GM12878 (cell line): Measurements from ENCODE around the gene DXO. TPM values are rescaled to one million over a fixed set of nuclear protein-coding genes. Genes with fewer than 3 reads are reported as not detected.
"Not testable (repeated sequence)": the region's sequence is repeated elsewhere in the genome, so short reads cannot be mapped to it uniquely, and the experiment has no call there.

Source experiments
- ATAC-seq: fragments of 200-7000 bp; cut with Tn5 transposase; 3 replicates; pipeline ENCODE4 v1.9.1; 2020; ENCODE audit warnings: mild to moderate bottlenecking, moderate library complexity
- BruUV-seq: library from RNA; stranded (reverse); fragments of 400-500 nt; replicated peaks from 2 replicates; lab custom pipeline; 2021; lab: Mats Ljungman, UMichigan
- CTCF ChIA-PET: fragments of 300-600 bp; sonication (Branson Sonifier 250); formaldehyde crosslinking; extraction: SDS; loops from one replicate; lab custom pipeline; 2021; ENCODE audit warnings: inconsistent platforms; lab: Yijun Ruan, JAX
- POLR2A ChIA-PET: fragments of 350-600 bp; formaldehyde crosslinking; extraction: SDS; loops from one replicate; lab custom pipeline; 2021; ENCODE audit warnings: inconsistent platforms; lab: Charles Lee
- RAD21 ChIA-PET: fragments of 300-600 bp; sonication (Branson Sonifier 250); formaldehyde crosslinking; loops from one replicate; lab custom pipeline; 2023; ENCODE audit warnings: antibody characterized with exemption; ENCODE audit not compliant: unreplicated experiment; lab: Charles Lee
- SMC1A ChIA-PET: fragments of 300-600 bp; sonication (Branson Sonifier 250); formaldehyde crosslinking; loops from one replicate; lab custom pipeline; 2023; ENCODE audit not compliant: unreplicated experiment, uncharacterized antibody; lab: Charles Lee
- DNase-seq: peaks from one replicate; pipeline ENCODE4 v3.0.0-alpha.2; 2011; ENCODE audit warnings: low read depth, low spot score
- FAIRE-seq: peaks from 3 replicates; lab custom pipeline; 2011; peaks lifted over from hg19 to GRCh38; lab: Jason Lieb, UNC
- H2AFZ ChIP-seq: 2 replicates; pipeline ENCODE4 v1.6.0; 2011; ENCODE audit warnings: low read depth, low read length, control low read depth; ENCODE audit not compliant: control insufficient read depth
- H3K27ac ChIP-seq: 2 replicates; pipeline ENCODE4 v1.5.1; 2011; ENCODE audit warnings: control low read depth; ENCODE audit not compliant: control insufficient read depth, insufficient read depth
- H3K27me3 ChIP-seq, 2 experiments: replicated peaks in 1 of 2; 2 replicates each; pipeline versions ENCODE4 v1.6.0 to v1.6.1; 2011; ENCODE audit warnings: low read length in 1 of 2; ENCODE audit not compliant: control insufficient read depth in 2 of 2, insufficient read depth in 2 of 2
- H3K36me3 ChIP-seq, 2 experiments: 2 replicates each; pipeline ENCODE4 v1.5.1; 2011; ENCODE audit warnings: low read length in 1 of 2; ENCODE audit not compliant: control insufficient read depth in 2 of 2, insufficient read depth in 2 of 2
- H3K4me1 ChIP-seq: 2 replicates; pipeline ENCODE4 v1.6.1; 2011; ENCODE audit warnings: mild to moderate bottlenecking, low read length, moderate library complexity, mixed read lengths; ENCODE audit not compliant: control insufficient read depth, insufficient read depth
- H3K4me2 ChIP-seq: 2 replicates; pipeline ENCODE4 v1.6.0; 2011; ENCODE audit warnings: control low read depth; ENCODE audit not compliant: control insufficient read depth, insufficient read depth
- H3K4me3 ChIP-seq: fragments of 200-600 bp; sonication (generic); 2 replicates; pipeline ENCODE4 v1.5.1; 2016
- H3K79me2 ChIP-seq: 2 replicates; pipeline ENCODE4 v1.6.0; 2011; ENCODE audit warnings: low read length; ENCODE audit not compliant: control insufficient read depth, insufficient read depth
- H3K9ac ChIP-seq: 2 replicates; pipeline ENCODE4 v1.8.0; 2011; ENCODE audit warnings: low read length, control low read depth, mixed read lengths; ENCODE audit not compliant: control insufficient read depth, insufficient read depth
- H3K9me3 ChIP-seq: replicated peaks from 3 replicates; pipeline ENCODE4 v1.5.1; 2011; ENCODE audit warnings: mild to moderate bottlenecking, low read length; ENCODE audit not compliant: control insufficient read depth, insufficient read depth
- H4K20me1 ChIP-seq: 2 replicates; pipeline ENCODE4 v1.6.0; 2011; ENCODE audit not compliant: control insufficient read depth, insufficient read depth
- WGBS: methylation state at CpG from one replicate; pipeline ENCODE4 v1.1.6; 2016; ENCODE audit warnings: low lambda C conversion rate; ENCODE audit not compliant: insufficient replicate concordance, insufficient coverage; ENCODE audit errors: missing lambda C conversion rate; 5-methylcytosine and 5-hydroxymethylcytosine counted together
- in situ Hi-C: fragments of 300-500 bp; cut with MboI; formaldehyde crosslinking; loops from 9 replicates; pipeline ENCODE4 v1.14.3; 2018; ENCODE audit warnings: mixed read lengths
- intact Hi-C: fragments of 100-400 bp; cut with micrococcal nuclease; formaldehyde crosslinking; loops from one replicate; pipeline ENCODE4 v1.14.2; 2022; ENCODE audit not compliant: unreplicated experiment
- polyA plus RNA-seq, 11 experiments: library from polyadenylated mRNA; depleted of rRNA in 4 of 11; unstranded in 6 of 11; stranded (reverse) in 5 of 11; fragments of >200 nt; fragmentation: Nextera tagmentation in 4 of 11; fragmentation: Illumina TruSeq in 1 of 11; extraction: Ambion mirVana in 4 of 11; extraction: Trizol in 1 of 11; gene quantifications; 1 replicate in 1 of 11; 2 replicates in 10 of 11; pipeline versions ENCODE4 v1.2.1 to v1.2.3, GENCODE V29; 2011 to 2016; ENCODE audit warnings: inconsistent platforms in 2 of 11, missing spikeins in 2 of 11, low read depth in 1 of 11
- total RNA-seq, 4 experiments: library from RNA; depleted of rRNA in 3 of 4; stranded (reverse); fragments of >200 nt in 3 of 4; fragmentation: Illumina TruSeq in 1 of 4; extraction: Trizol in 1 of 4; gene quantifications; 2 replicates each; pipeline versions ENCODE4 v1.2.1 to v1.2.3, GENCODE V29; 2013 to 2021

The DXO gene
- total and polyA plus RNA-seq, 10 of the 15 experiments (the other 5 are each of a cell fraction or from before 2014, with no cell fraction given): 4.5 to 21.4 (median 16.3) TPM

GRCh38 chr6:32005538-32005880, 33.6 kb upstream of the DXO start:
- in situ Hi-C loops, H3K9me3 ChIP-seq, H3K4me3 ChIP-seq, H3K27ac ChIP-seq, H2AFZ ChIP-seq, POLR2A ChIA-PET, RAD21 ChIA-PET, H3K79me2 ChIP-seq, intact Hi-C loops, DNase-seq, H3K27me3 ChIP-seq, SMC1A ChIA-PET, BruUV-seq, H3K4me1 ChIP-seq, H4K20me1 ChIP-seq, H3K9ac ChIP-seq, CTCF ChIA-PET, FAIRE-seq, H3K4me2 ChIP-seq, H3K36me3 ChIP-seq, ATAC-seq: not testable (repeated sequence)
- no CpG with 5 or more reads among the region's 9 CpGs for WGBS

GRCh38 chr6:32004864-32005537, 33.1 kb upstream of the DXO start:
- WGBS: 10% methylated on average over 5 of the region's 13 CpGs
- peak; percentile 67 for ATAC-seq
- DNase-seq, BruUV-seq, FAIRE-seq, H3K9ac ChIP-seq, H4K20me1 ChIP-seq, SMC1A ChIA-PET, in situ Hi-C loops, H3K4me2 ChIP-seq, CTCF ChIA-PET, H3K79me2 ChIP-seq, H3K27me3 ChIP-seq, H3K4me3 ChIP-seq, H3K4me1 ChIP-seq, H3K9me3 ChIP-seq, POLR2A ChIA-PET, intact Hi-C loops, RAD21 ChIA-PET, H2AFZ ChIP-seq, H3K27ac ChIP-seq, H3K36me3 ChIP-seq: not testable (repeated sequence)

- H3K4me3 ChIP-seq, CTCF ChIA-PET, RAD21 ChIA-PET, H3K4me2 ChIP-seq, H3K27me3 ChIP-seq, H3K9me3 ChIP-seq, BruUV-seq, DNase-seq, intact Hi-C loops, H3K27ac ChIP-seq, FAIRE-seq, H4K20me1 ChIP-seq, H3K36me3 ChIP-seq, H3K79me2 ChIP-seq, in situ Hi-C loops, POLR2A ChIA-PET, SMC1A ChIA-PET, H2AFZ ChIP-seq, ATAC-seq, H3K9ac ChIP-seq, H3K4me1 ChIP-seq: not testable (repeated sequence)
- WGBS: no CpG with 5 or more reads among the region's 4 CpGs
Observed at GRCh38 chr6:32004393-32004792, 32.5 kb upstream of the DXO start.

GRCh38 chr6:32003301-32003700, 31.4 kb upstream of the DXO start:
- H3K9ac ChIP-seq, H3K27ac ChIP-seq, RAD21 ChIA-PET, H3K36me3 ChIP-seq, H3K27me3 ChIP-seq, H3K4me3 ChIP-seq, SMC1A ChIA-PET, H3K4me1 ChIP-seq, in situ Hi-C loops, intact Hi-C loops, H2AFZ ChIP-seq, H4K20me1 ChIP-seq, POLR2A ChIA-PET, DNase-seq, BruUV-seq, H3K9me3 ChIP-seq, H3K4me2 ChIP-seq, FAIRE-seq, CTCF ChIA-PET, H3K79me2 ChIP-seq, ATAC-seq: not testable (repeated sequence)
- no CpG with 5 or more reads among the region's 7 CpGs for WGBS
